Measurements from ENCODE around the gene PDGFB.

Gene PDGFB

DNA sequence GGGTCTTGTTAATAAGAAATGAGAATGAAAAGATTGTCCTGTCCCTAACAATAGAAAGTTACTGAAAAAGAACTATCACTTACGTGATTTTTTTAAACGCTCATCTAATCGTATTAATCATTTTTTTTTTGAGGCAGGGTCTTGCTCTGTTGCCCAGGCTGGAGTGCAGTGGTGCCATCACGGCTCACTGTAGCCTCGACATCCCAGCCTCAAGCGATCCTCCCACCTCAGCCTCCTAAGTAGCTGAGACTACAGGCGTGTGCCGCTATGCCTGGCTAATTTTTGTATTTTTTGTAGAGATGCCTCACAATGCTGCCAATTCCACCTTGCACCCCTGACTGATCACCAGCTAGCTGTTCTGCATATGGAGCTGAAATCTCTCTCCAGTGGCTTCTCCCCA lies 15.7 kb downstream of the PDGFB start:
- no peak for TF ChIP-seq CTCF (IDR thresholded peaks at IDR 0.05; ENCODE audit: borderline replicate concordance, control extremely low read depth, extremely low read depth, insufficient read depth, missing control alignments)
- in situ Hi-C loops (cut with MboI; ENCODE audit: low sequenced_read_pairs, unreplicated experiment) = no loop called here
- no peak for DNase-seq (ENCODE audit: low spot score)

DNA sequence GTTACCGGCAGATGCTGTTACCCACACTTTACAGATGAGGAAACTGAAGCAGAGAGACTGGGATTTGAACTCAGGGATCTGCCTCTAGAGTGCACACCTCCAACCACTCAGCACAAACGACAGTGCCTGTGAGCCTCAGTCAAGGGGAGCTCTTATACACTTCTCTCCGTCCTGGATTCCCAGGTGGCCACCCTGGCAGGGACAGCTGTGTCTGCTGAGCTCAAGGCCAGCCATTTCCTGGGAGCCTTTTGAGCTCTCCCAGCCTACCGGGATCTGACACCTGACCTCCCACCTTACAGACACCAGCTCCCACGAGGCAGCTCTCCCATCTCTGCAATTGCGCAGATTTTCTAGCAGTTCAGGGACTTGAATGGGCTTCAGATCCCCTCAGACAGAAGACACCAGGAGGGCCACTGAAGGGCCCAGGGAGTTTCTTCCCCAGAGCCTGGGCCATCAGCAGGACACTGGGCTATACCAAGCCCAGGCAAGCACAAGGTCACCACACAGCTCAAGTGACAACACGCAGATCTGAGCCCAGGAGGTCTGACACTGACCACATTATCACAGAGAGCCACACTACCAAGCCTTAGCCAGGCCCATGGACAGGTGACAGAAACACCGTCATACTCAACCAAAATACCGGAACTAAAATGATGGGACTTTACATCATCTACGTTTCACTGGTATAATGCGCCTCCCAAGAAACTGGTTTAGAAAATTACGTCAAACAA lies 17.1 kb downstream of the PDGFB start:
- no peak for TF ChIP-seq CTCF (IDR thresholded peaks at IDR 0.05; ENCODE audit: borderline replicate concordance, control extremely low read depth, extremely low read depth, insufficient read depth, missing control alignments)
- in situ Hi-C loops (cut with MboI; ENCODE audit: low sequenced_read_pairs, unreplicated experiment) = no loop called here

GRCh38 chr22:39226353-39226752 lies 18.4 kb downstream of the PDGFB start:
- no peak for TF ChIP-seq CTCF (IDR thresholded peaks at IDR 0.05; ENCODE audit: borderline replicate concordance, control extremely low read depth, extremely low read depth, insufficient read depth, missing control alignments)
- DNase-seq (ENCODE audit: low spot score) = no peak
- in situ Hi-C loops (cut with MboI; ENCODE audit: low sequenced_read_pairs, unreplicated experiment) = no loop called here

More for the DNA sequence above, 17.1 kb downstream of the PDGFB start:
- DNase-seq (ENCODE audit: low spot score) = no peak

- in situ Hi-C loops (cut with MboI; ENCODE audit: low sequenced_read_pairs, unreplicated experiment) = no loop called here
- TF ChIP-seq CTCF (IDR thresholded peaks at IDR 0.05; ENCODE audit: borderline replicate concordance, control extremely low read depth, extremely low read depth, insufficient read depth, missing control alignments) = no peak
- DNase-seq (ENCODE audit: low spot score) = no peak
These were observed 19.2 kb downstream of the PDGFB start for GRCh38 chr22:39225591-39225990.

DNA sequence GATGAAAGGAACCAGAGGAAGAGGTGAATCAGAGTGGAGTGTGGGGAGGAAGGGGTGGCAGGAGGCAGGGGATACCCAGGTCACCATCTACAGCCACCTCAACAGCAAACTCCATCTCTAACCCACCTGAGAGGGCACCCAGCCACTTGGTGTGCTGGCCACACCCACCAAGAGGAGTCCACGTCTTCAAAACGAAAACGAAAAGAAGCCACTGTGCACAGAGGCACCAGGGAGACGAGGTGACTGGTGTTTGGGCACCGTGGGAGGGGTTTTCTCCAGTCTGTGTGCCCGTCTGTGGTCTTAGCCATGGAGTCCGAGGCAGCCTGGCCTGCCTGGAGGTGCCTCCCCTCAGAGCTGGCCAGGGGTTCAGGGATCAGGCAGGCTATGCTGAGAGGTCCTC lies 20.2 kb downstream of the PDGFB start:
- in situ Hi-C loops (cut with MboI; ENCODE audit: low sequenced_read_pairs, unreplicated experiment) = no loop called here
- TF ChIP-seq CTCF (IDR thresholded peaks at IDR 0.05; ENCODE audit: borderline replicate concordance, control extremely low read depth, extremely low read depth, insufficient read depth, missing control alignments) = no peak
- no peak for DNase-seq (ENCODE audit: low spot score)

DNA sequence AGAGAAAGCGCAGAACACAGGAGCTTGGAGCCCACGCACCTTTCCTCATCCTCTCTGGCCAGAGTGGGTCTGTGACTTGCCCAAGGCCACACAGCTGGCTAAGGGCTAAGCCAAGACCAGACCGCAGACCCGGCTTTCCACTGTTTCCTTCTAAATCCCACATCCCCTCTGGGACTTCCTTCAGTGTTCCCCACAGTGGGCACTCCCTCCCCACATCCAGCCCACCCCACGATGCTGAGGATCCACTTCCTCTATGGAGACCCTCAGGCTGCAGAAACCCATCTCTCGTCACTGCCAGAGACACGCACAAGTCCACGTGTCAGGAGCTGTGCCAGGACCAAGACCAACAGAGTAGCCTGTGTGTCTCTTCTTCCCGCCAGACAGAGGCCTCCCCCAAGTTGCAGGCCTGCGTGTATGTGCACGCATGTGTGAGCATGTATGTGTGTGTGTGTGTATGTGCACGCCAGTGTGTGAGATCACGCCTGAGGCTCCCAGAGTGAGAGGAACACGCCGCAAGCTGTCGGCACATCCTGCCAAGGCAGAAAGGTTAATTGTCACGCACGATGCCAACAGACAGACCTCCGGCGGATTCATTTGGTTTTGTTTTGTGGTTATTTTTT lies 21.6 kb downstream of the PDGFB start:
- no peak for TF ChIP-seq CTCF (IDR thresholded peaks at IDR 0.05; ENCODE audit: borderline replicate concordance, control extremely low read depth, extremely low read depth, insufficient read depth, missing control alignments)
- DNase-seq (ENCODE audit: low spot score) = no peak
- in situ Hi-C loops (cut with MboI; ENCODE audit: low sequenced_read_pairs, unreplicated experiment) = no loop called here

Data from GM13976 (cell line).